Measurements from ENCODE around the gene KRT81.

The KRT81 gene

GRCh38 chr12:52291267-52291935 is at the start of gene KRT81:
TSS of gene KRT81 (minus strand) at chr12:52291534. CDS start at chr12:52291465, 69 bp downstream.
- TF ChIP-seq, protein P1, sequence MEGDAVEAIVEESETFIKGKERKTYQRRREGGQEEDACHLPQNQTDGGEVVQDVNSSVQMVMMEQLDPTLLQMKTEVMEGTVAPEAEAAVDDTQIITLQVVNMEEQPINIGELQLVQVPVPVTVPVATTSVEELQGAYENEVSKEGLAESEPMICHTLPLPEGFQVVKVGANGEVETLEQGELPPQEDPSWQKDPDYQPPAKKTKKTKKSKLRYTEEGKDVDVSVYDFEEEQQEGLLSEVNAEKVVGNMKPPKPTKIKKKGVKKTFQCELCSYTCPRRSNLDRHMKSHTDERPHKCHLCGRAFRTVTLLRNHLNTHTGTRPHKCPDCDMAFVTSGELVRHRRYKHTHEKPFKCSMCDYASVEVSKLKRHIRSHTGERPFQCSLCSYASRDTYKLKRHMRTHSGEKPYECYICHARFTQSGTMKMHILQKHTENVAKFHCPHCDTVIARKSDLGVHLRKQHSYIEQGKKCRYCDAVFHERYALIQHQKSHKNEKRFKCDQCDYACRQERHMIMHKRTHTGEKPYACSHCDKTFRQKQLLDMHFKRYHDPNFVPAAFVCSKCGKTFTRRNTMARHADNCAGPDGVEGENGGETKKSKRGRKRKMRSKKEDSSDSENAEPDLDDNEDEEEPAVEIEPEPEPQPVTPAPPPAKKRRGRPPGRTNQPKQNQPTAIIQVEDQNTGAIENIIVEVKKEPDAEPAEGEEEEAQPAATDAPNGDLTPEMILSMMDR (IDR thresholded peaks at IDR 0.05; ENCODE audit: low read length) = no peak
- TF ChIP-seq EZH2 (IDR thresholded peaks at IDR 0.05; ENCODE audit: borderline replicate concordance, low read length) = no peak
- Histone ChIP-seq H3K4me3 (ENCODE audit: low read depth, low read length, poor library complexity, severe bottlenecking) (no peak within 1 kb of the TSS), H3F3A (ENCODE audit: insufficient read depth, low read length) (no peaks in the 10 kb centered on the region), H3K36me3 (ENCODE audit: insufficient read depth, low read length) (no peaks in the 10 kb centered on the region), H3K27me3 (ENCODE audit: insufficient read depth, low read length) (no peaks in the 10 kb centered on the region), H3K9ac (ENCODE audit: low read length) (no peak within 1 kb of the TSS), H3K4me1 (ENCODE audit: insufficient read depth, low read length, severe bottlenecking) (no peaks in the 10 kb centered on the region), H3K4me2 (ENCODE audit: low read length) (no peak within 1 kb of the TSS), H3K79me2 (ENCODE audit: insufficient read depth, low read length) (no peaks in the 10 kb centered on the region), H3K9me2 (ENCODE audit: low read depth, low read length) (no peaks in the 10 kb centered on the region), H3K9me3 (ENCODE audit: low read length) (no peaks in the 10 kb centered on the region), H4K20me1 (ENCODE audit: insufficient read depth, low read length) (no peaks in the 10 kb centered on the region), H2AFZ (ENCODE audit: low read length) (no peak within 1 kb of the TSS), H3K27ac (ENCODE audit: low read depth, low read length, poor library complexity, severe bottlenecking) (no peak within 1 kb of the TSS)

- Histone ChIP-seq H4K20me1 (ENCODE audit: insufficient read depth, low read length) (no peaks in the 10 kb centered on the region), H3K4me2 (ENCODE audit: low read length) (no peak overlapping the region), H3K4me3 (ENCODE audit: low read depth, low read length, poor library complexity, severe bottlenecking) (no peak overlapping the region), H3K36me3 (ENCODE audit: insufficient read depth, low read length) (no peaks in the 10 kb centered on the region), H2AFZ (ENCODE audit: low read length) (no peak overlapping the region), H3K9ac (ENCODE audit: low read length) (no peak overlapping the region), H3K79me2 (ENCODE audit: insufficient read depth, low read length) (no peaks in the 10 kb centered on the region), H3K9me2 (ENCODE audit: low read depth, low read length) (no peaks in the 10 kb centered on the region), H3F3A (ENCODE audit: insufficient read depth, low read length) (no peaks in the 10 kb centered on the region; the same call in 1 of the 2 replicates), H3K27me3 (ENCODE audit: insufficient read depth, low read length) (peaks cover 18% of the 10 kb centered on the region; the same call in 1 of the 2 replicates), H3K4me1 (ENCODE audit: insufficient read depth, low read length, severe bottlenecking) (no peaks in the 10 kb centered on the region), H3K27ac (ENCODE audit: low read depth, low read length, poor library complexity, severe bottlenecking) (no peak overlapping the region), H3K9me3 (ENCODE audit: low read length) (no peaks in the 10 kb centered on the region; the same call in 1 of the 2 replicates)
- TF ChIP-seq, protein P1 (IDR thresholded peaks at IDR 0.05; ENCODE audit: low read length) = no peak
- no peak for TF ChIP-seq EZH2 (IDR thresholded peaks at IDR 0.05; ENCODE audit: borderline replicate concordance, low read length)
These were observed 47.1 kb upstream of the KRT81 start for GRCh38 chr12:52338241-52338960.

GRCh38 chr12:52337054-52337453 is 45.7 kb upstream of the KRT81 start:
- Histone ChIP-seq H3K9ac (ENCODE audit: low read length) (no peak overlapping the region), H3K36me3 (ENCODE audit: insufficient read depth, low read length) (no peaks in the 10 kb centered on the region), H3K9me3 (ENCODE audit: low read length) (no peaks in the 10 kb centered on the region; the same call in 1 of the 2 replicates), H3K9me2 (ENCODE audit: low read depth, low read length) (no peaks in the 10 kb centered on the region), H3K79me2 (ENCODE audit: insufficient read depth, low read length) (no peaks in the 10 kb centered on the region), H3F3A (ENCODE audit: insufficient read depth, low read length) (no peaks in the 10 kb centered on the region; the same call in 1 of the 2 replicates), H3K4me3 (ENCODE audit: low read depth, low read length, poor library complexity, severe bottlenecking) (no peak overlapping the region), H3K4me2 (ENCODE audit: low read length) (no peak overlapping the region), H2AFZ (ENCODE audit: low read length) (no peak overlapping the region), H3K27me3 (ENCODE audit: insufficient read depth, low read length) (peaks cover 8% of the 10 kb centered on the region; the same call in 1 of the 2 replicates), H4K20me1 (ENCODE audit: insufficient read depth, low read length) (no peaks in the 10 kb centered on the region), H3K27ac (ENCODE audit: low read depth, low read length, poor library complexity, severe bottlenecking) (no peak overlapping the region), H3K4me1 (ENCODE audit: insufficient read depth, low read length, severe bottlenecking) (no peaks in the 10 kb centered on the region)
- TF ChIP-seq, protein P1 (IDR thresholded peaks at IDR 0.05; ENCODE audit: low read length) = no peak
- TF ChIP-seq EZH2 (IDR thresholded peaks at IDR 0.05; ENCODE audit: borderline replicate concordance, low read length) = no peak

All from OCI-LY1 (cell line).